Measurements from ENCODE around the gene SPOCK2.

The SPOCK2 gene

GRCh38 chr10:72089618-72090017 lies 1.3 kb upstream of the SPOCK2 start:
- ChIA-PET CTCF (interaction anchor here (1.0 to 1.3 kb wide), 4 partner anchors 19 to 193 kb away, joined by 3 to 6 read pairs (median 4); no protein-coding TSS in a partner anchor), POLR2A (no interaction called here)
- H3K36me3 ChIP-seq (ENCODE audit: control insufficient read depth in 2 of 2, insufficient read depth in 1 of 2, low read length in 2 of 2): no peaks in the 10 kb centered on the region
- H3K9me3 ChIP-seq (ENCODE audit: control insufficient read depth, insufficient read depth, low read depth, low read length): no peaks in the 10 kb centered on the region
- no peak overlapping the region for H3K4me3 ChIP-seq (ENCODE audit: low read depth, low read length)
- no peak overlapping the region for H3K27ac ChIP-seq (ENCODE audit: extremely low read depth, low read depth, low read length)
- no peak for TF ChIP-seq PATZ1 (tag by site-specific recombination; IDR thresholded peaks at IDR 0.05)
- no peak for TF ChIP-seq TSHZ1 (tag by site-specific recombination; IDR thresholded peaks at IDR 0.05; ENCODE audit: borderline replicate concordance)
- no peak for TF ChIP-seq ZNF155 (tag by site-specific recombination; IDR thresholded peaks at IDR 0.05)
- TF ChIP-seq ZNF302 (tag by site-specific recombination; IDR thresholded peaks at IDR 0.05; ENCODE audit: low read depth): no peak
- TF ChIP-seq ZFP3 (tag by site-specific recombination; IDR thresholded peaks at IDR 0.05; ENCODE audit: low read depth): no peak
- no peak for TF ChIP-seq ZNF555 (tag by site-specific recombination; conservative IDR thresholded peaks at IDR 0.05)
- no peak for TF ChIP-seq ZNF530 (tag by site-specific recombination; IDR thresholded peaks at IDR 0.05; ENCODE audit: low read depth)
- TF ChIP-seq ZBTB20 (tag by site-specific recombination; IDR thresholded peaks at IDR 0.05): no peak
- no peak for TF ChIP-seq YY2 (tag by site-specific recombination; IDR thresholded peaks at IDR 0.05)
- 0 out of 2 replicates have a peak, but pooled peaks have one; percentile 14 for TF ChIP-seq TRIM28 (IDR thresholded peaks at IDR 0.05; ENCODE audit: borderline replicate concordance, low read length)
- no peak for TF ChIP-seq ZNF416 (tag by site-specific recombination; IDR thresholded peaks at IDR 0.05)
- no peak for TF ChIP-seq BCL11A (tag by site-specific recombination; IDR thresholded peaks at IDR 0.05; ENCODE audit: low read depth)
- peak; percentile 56; the same call in 1 of the 2 replicates for TF ChIP-seq ZFP69B (tag by site-specific recombination; IDR thresholded peaks at IDR 0.05)
- H3K4me1 ChIP-seq (ENCODE audit: control insufficient read depth, insufficient read depth, low read length): peaks cover 8% of the 10 kb centered on the region

- no peak overlapping the region for H3K4me3 ChIP-seq (ENCODE audit: low read depth, low read length)
- no peaks in the 10 kb centered on the region for H3K9me3 ChIP-seq (ENCODE audit: control insufficient read depth, insufficient read depth, low read depth, low read length)
- ChIA-PET CTCF (interaction anchor here (1.0 to 1.3 kb wide), 6 partner anchors 12 to 193 kb away, joined by 3 to 6 read pairs (median 4); no protein-coding TSS in a partner anchor), POLR2A (no interaction called here)
- no peaks in the 10 kb centered on the region for H3K36me3 ChIP-seq (ENCODE audit: control insufficient read depth in 2 of 2, insufficient read depth in 1 of 2, low read length in 2 of 2)
- H3K27ac ChIP-seq (ENCODE audit: extremely low read depth, low read depth, low read length): no peak overlapping the region
- H3K4me1 ChIP-seq (ENCODE audit: control insufficient read depth, insufficient read depth, low read length): peaks cover 8% of the 10 kb centered on the region
- TF ChIP-seq ZNF394 (tag by site-specific recombination; IDR thresholded peaks at IDR 0.05; ENCODE audit: borderline replicate concordance) (no peak), PRDM2 (tag by site-specific recombination; IDR thresholded peaks at IDR 0.05; ENCODE audit: borderline replicate concordance) (no peak), ZNF600 (tag by site-specific recombination; IDR thresholded peaks at IDR 0.05) (peak; percentile 58), ZNF610 (tag by site-specific recombination; IDR thresholded peaks at IDR 0.05; ENCODE audit: borderline replicate concordance) (0 out of 2 replicates have a peak, but pooled peaks have one; percentile 22), ZNF692 (tag by site-specific recombination; IDR thresholded peaks at IDR 0.05) (0 out of 2 replicates have a peak, but pooled peaks have one; percentile 17)
Observed at GRCh38 chr10:72088889-72089575, 681 bp upstream of the SPOCK2 start.
